H9 (cell line): ENCODE results near the gene SARS1. TPM values are rescaled to one million over a fixed set of nuclear protein-coding genes. Genes with fewer than 3 reads are reported as not detected.

ENCODE experiments used
- DNase-seq: peaks from one replicate; pipeline ENCODE4 v3.0.0-alpha.2; 2017
- H2AFZ ChIP-seq: one replicate; pipeline ENCODE4 v1.6.1; 2013; ENCODE audit warnings: mild to moderate bottlenecking, low read length, control low read depth, moderate library complexity
- H2AK5ac ChIP-seq: 2 replicates; pipeline ENCODE4 v1.6.1; 2013; ENCODE audit warnings: low read length, control low read depth, mixed read lengths; ENCODE audit not compliant: insufficient read length
- H2BK120ac ChIP-seq: one replicate; pipeline ENCODE4 v1.6.1; 2013; ENCODE audit warnings: low read depth, mild to moderate bottlenecking, low read length, control low read depth, inconsistent platforms; ENCODE audit not compliant: poor library complexity, severe bottlenecking
- H2BK12ac ChIP-seq: 2 replicates; pipeline ENCODE4 v1.6.1; 2013; ENCODE audit warnings: low read length, control low read depth, mixed read lengths, low read depth; ENCODE audit not compliant: insufficient read length
- H2BK15ac ChIP-seq: 2 replicates; pipeline ENCODE4 v1.6.1; 2013; ENCODE audit warnings: low read depth, low read length, control low read depth
- H2BK20ac ChIP-seq: one replicate; pipeline ENCODE4 v1.6.1; 2013; ENCODE audit warnings: low read depth, mild to moderate bottlenecking, low read length, control low read depth, inconsistent platforms; ENCODE audit not compliant: poor library complexity, severe bottlenecking
- H2BK5ac ChIP-seq: 2 replicates; pipeline ENCODE4 v1.6.1; 2013; ENCODE audit warnings: low read length, control low read depth, mixed read lengths; ENCODE audit not compliant: insufficient read length
- H3K14ac ChIP-seq: 2 replicates; pipeline ENCODE4 v1.6.1; 2013; ENCODE audit warnings: low read length, control low read depth; ENCODE audit not compliant: insufficient read depth
- H3K18ac ChIP-seq: 2 replicates; pipeline ENCODE4 v1.6.1; 2013; ENCODE audit warnings: low read depth, mild to moderate bottlenecking, mixed read lengths, low read length, control low read depth; ENCODE audit not compliant: insufficient read length
- H3K23ac ChIP-seq: 2 replicates; pipeline ENCODE4 v1.6.1; 2013; ENCODE audit warnings: low read length, control low read depth, mixed read lengths, low read depth; ENCODE audit not compliant: insufficient read length
- H3K23me2 ChIP-seq: 2 replicates; pipeline ENCODE4 v1.6.1; 2013; ENCODE audit warnings: low read depth, mild to moderate bottlenecking, mixed read lengths, low read length, control low read depth; ENCODE audit not compliant: insufficient read length, poor library complexity, severe bottlenecking
- H3K27ac ChIP-seq: 2 replicates; pipeline ENCODE4 v1.5.1; 2013; ENCODE audit warnings: low read length, control low read depth, mixed read lengths, low read depth; ENCODE audit not compliant: insufficient read length
- H3K27me3 ChIP-seq: 2 replicates; pipeline ENCODE4 v1.6.1; 2013; ENCODE audit warnings: low read length, control low read depth, inconsistent platforms; ENCODE audit not compliant: insufficient read depth
- H3K4ac ChIP-seq: 2 replicates; pipeline ENCODE4 v1.6.1; 2013; ENCODE audit warnings: low read depth, mild to moderate bottlenecking, control low read depth, inconsistent platforms, low read length, moderate library complexity
- H3K4me1 ChIP-seq: 2 replicates; pipeline ENCODE4 v1.6.1; 2013; ENCODE audit warnings: low read length, control low read depth, inconsistent platforms; ENCODE audit not compliant: insufficient read depth
- H3K4me2 ChIP-seq: 2 replicates; pipeline ENCODE4 v1.6.1; 2013; ENCODE audit warnings: low read length, control low read depth, mixed read lengths; ENCODE audit not compliant: insufficient read length, insufficient read depth
- H3K56ac ChIP-seq: 2 replicates; pipeline ENCODE4 v1.6.1; 2013; ENCODE audit warnings: low read depth, mild to moderate bottlenecking, mixed read lengths, low read length, control low read depth; ENCODE audit not compliant: insufficient read length
- H3K79me1 ChIP-seq: 2 replicates; pipeline ENCODE4 v1.6.1; 2013; ENCODE audit warnings: low read depth, mild to moderate bottlenecking, moderate library complexity, low read length, control low read depth, inconsistent platforms; ENCODE audit not compliant: insufficient read depth, poor library complexity, severe bottlenecking
- H3K79me2 ChIP-seq: 2 replicates; pipeline ENCODE4 v1.6.1; 2013; ENCODE audit warnings: low read length, control low read depth, inconsistent platforms; ENCODE audit not compliant: insufficient read depth
- H3K9ac ChIP-seq: 2 replicates; pipeline ENCODE4 v1.6.1; 2013; ENCODE audit warnings: low read length, control low read depth, mixed read lengths; ENCODE audit not compliant: insufficient read length; ENCODE audit errors: extremely low read depth
- H3K9me3 ChIP-seq: one replicate; pipeline ENCODE4 v1.6.1; 2013; ENCODE audit warnings: low read depth, low read length, inconsistent platforms; ENCODE audit not compliant: control insufficient read depth
- H3T11ph ChIP-seq: one replicate; pipeline ENCODE4 v1.6.1; 2013; ENCODE audit warnings: mild to moderate bottlenecking, low read length, control low read depth, inconsistent platforms
- H4K20me1 ChIP-seq: one replicate; pipeline ENCODE4 v1.6.1; 2013; ENCODE audit not compliant: control insufficient read depth, insufficient read length, insufficient read depth
- H4K5ac ChIP-seq: 2 replicates; pipeline ENCODE4 v1.6.1; 2013; ENCODE audit warnings: low read depth, mild to moderate bottlenecking, mixed read lengths, low read length, control low read depth; ENCODE audit not compliant: insufficient read length
- H4K8ac ChIP-seq: replicated peaks from 2 replicates; pipeline ENCODE4 v1.6.1; 2013; ENCODE audit warnings: low read length, control low read depth, mixed read lengths, low read depth; ENCODE audit not compliant: insufficient read length
- H4K91ac ChIP-seq: 2 replicates; pipeline ENCODE4 v1.6.1; 2013; ENCODE audit warnings: low read depth, mild to moderate bottlenecking, moderate library complexity, mixed read lengths, low read length, control low read depth; ENCODE audit not compliant: insufficient read length
- H3K27ac Mint-ChIP-seq, 3 experiments: 2 replicates in 2 of 3; 3 replicates in 1 of 3; pipeline ENCODE4 v1.8.0; 2020 to 2021; ENCODE audit warnings: mixed read lengths in 3 of 3, mild to moderate bottlenecking in 1 of 3, moderate library complexity in 1 of 3
- H3K27me3 Mint-ChIP-seq: 2 replicates; pipeline ENCODE4 v1.8.0; 2021; ENCODE audit warnings: low read depth, mild to moderate bottlenecking, moderate library complexity, mixed read lengths
- H3K36me3 Mint-ChIP-seq, 3 experiments: 2 replicates in 2 of 3; 3 replicates in 1 of 3; pipeline ENCODE4 v1.8.0; 2020 to 2021; ENCODE audit warnings: low read depth in 3 of 3, mixed read lengths in 3 of 3; ENCODE audit not compliant: insufficient read depth in 1 of 3
- H3K4me1 Mint-ChIP-seq, 2 experiments: 2 replicates each; pipeline ENCODE4 v1.8.0; 2020; ENCODE audit warnings: mixed read lengths in 2 of 2
- H3K4me3 Mint-ChIP-seq, 2 experiments: 2 replicates in 1 of 2; 3 replicates in 1 of 2; pipeline ENCODE4 v1.8.0; 2020 to 2021; ENCODE audit warnings: mild to moderate bottlenecking in 2 of 2, mixed read lengths in 2 of 2, moderate library complexity in 1 of 2
- H3K9me3 Mint-ChIP-seq, 2 experiments: 2 replicates in 1 of 2; 3 replicates in 1 of 2; pipeline ENCODE4 v1.8.0; 2020; ENCODE audit warnings: mild to moderate bottlenecking in 2 of 2, mixed read lengths in 2 of 2, moderate library complexity in 1 of 2
- CTCF ChIP-seq: fragments of 200-600 bp; sonication (generic); conservative IDR thresholded peaks from 3 replicates; pipeline ENCODE4 v1.8.0; 2021; ENCODE audit warnings: antibody characterized with exemption, mild to moderate bottlenecking
- WGBS: extraction: QIAGEN DNeasy Blood & Tissue Kit; methylation state at CpG from one replicate; pipeline ENCODE4 v1.1.7; 2013; ENCODE audit warnings: missing lambda C conversion rate, low lambda C conversion rate, mixed read lengths; ENCODE audit not compliant: insufficient read length; ENCODE audit errors: extremely low coverage; 5-methylcytosine and 5-hydroxymethylcytosine counted together
- total RNA-seq: library from RNA; stranded (reverse); gene quantifications from 2 replicates; pipeline ENCODE4 v1.2.1, GENCODE V29; 2021

Gene SARS1
- total RNA-seq, 1 experiment from 2014 or later: 139 TPM

GRCh38 chr1:109183058-109183738 is 30.5 kb upstream of the SARS1 start:
- Histone ChIP-seq H2AK5ac (no peak overlapping the region), H3K79me2 (no peaks in the 10 kb centered on the region), H3K14ac (no peak overlapping the region), H3K4ac (no peak overlapping the region), H3K23me2 (no peaks in the 10 kb centered on the region), H4K5ac (no peak overlapping the region), H3K18ac (no peak overlapping the region), H3K79me1 (no peaks in the 10 kb centered on the region), H3K4me2 (no peak overlapping the region), H3K56ac (no peak overlapping the region), H2BK120ac (no peak overlapping the region), H3K4me1 (no peaks in the 10 kb centered on the region), H3K9ac (no peak overlapping the region), H2BK12ac (no peak overlapping the region), H3K23ac (no peak overlapping the region), H2BK5ac (no peak overlapping the region), H3K9me3 (no peaks in the 10 kb centered on the region), H4K91ac (no peak overlapping the region), H4K8ac (no peak overlapping the region), H3K27me3 (no peaks in the 10 kb centered on the region), H2AFZ (no peak overlapping the region), H3K27ac (no peak overlapping the region), H2BK15ac (no peak overlapping the region), H3T11ph (no peak overlapping the region), H2BK20ac (no peak overlapping the region), H4K20me1 (no peaks in the 10 kb centered on the region)
- whole genome bisulfite sequencing: no CpG with 5 or more reads among the region's 3 CpGs
- Mint-ChIP-seq H3K27ac (no peak overlapping the region), H3K4me1 (peaks cover 11 to 14% of the 10 kb centered on the region in 2 experiments), H3K4me3 (no peak overlapping the region; a peak in 1 of 5 replicates), H3K27me3 (peaks cover under 1% of the 10 kb centered on the region), H3K9me3 (peaks cover 3 to 7% of the 10 kb centered on the region in 2 experiments; a peak in 2 of 5 replicates), H3K36me3 (peaks cover 0 to 3% (median 3%) of the 10 kb centered on the region in 3 experiments; a peak in 2 of 7 replicates)
- DNase-seq: no peak
- TF ChIP-seq CTCF: no peak
